Measurements from ENCODE around the gene C3orf20. TPM values are rescaled to one million over a fixed set of nuclear protein-coding genes. Genes with fewer than 3 reads are reported as not detected.

Gene C3orf20
- total RNA-seq, 1 donor from 2014 or later, result 0.13 TPM

DNA sequence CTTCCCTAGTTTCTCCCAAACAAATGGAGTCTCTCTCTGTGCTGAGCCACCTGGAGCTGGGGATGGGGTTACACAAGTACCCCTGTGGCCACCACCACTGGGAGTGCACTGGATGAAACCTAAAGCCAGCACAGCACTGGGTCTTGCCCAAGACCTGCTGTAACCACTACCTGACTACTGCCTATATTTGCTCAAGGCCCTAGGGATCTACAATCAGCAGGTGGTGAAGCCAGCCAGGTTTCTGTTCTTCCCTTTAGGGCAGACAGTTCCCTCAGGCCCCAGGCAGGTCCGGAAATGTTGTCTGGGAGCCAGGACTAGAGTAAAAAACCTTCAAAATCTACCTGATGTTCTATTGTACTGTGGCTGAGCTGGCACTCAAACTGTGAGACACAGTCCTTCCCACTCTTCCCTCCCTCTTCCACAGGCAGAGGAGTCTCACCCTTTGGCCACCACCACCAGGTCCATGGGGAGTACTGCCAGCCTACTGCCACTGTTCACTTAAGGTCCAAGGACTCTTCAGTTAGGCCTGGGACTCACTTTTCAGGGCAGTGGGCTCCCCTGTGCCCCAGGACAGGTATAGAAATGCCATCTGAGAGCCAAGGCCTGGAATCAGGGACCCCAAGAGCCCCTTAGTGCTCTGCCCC lies 23.8 kb downstream of the C3orf20 start:
- DNase-seq (ENCODE audit: low read depth), result no peak
- Histone ChIP-seq H3K27me3 (ENCODE audit: control insufficient read depth, insufficient read depth, low read length) (no peaks in the 10 kb centered on the region), H3K4me3 (ENCODE audit: low read depth, low read length) (no peak overlapping the region), H3K36me3 (ENCODE audit: control insufficient read depth, insufficient read depth, low read length) (no peaks in the 10 kb centered on the region)
- no peak for TF ChIP-seq CTCF (IDR thresholded peaks at IDR 0.05; ENCODE audit: insufficient read depth, low read length, poor library complexity, severe bottlenecking)

- Histone ChIP-seq H3K36me3 (ENCODE audit: control insufficient read depth, insufficient read depth, low read length) (no peaks in the 10 kb centered on the region), H3K27me3 (ENCODE audit: control insufficient read depth, insufficient read depth, low read length) (no peaks in the 10 kb centered on the region), H3K4me3 (ENCODE audit: low read depth, low read length) (no peak overlapping the region)
- DNase-seq (ENCODE audit: low read depth), result no peak
- TF ChIP-seq CTCF (IDR thresholded peaks at IDR 0.05; ENCODE audit: insufficient read depth, low read length, poor library complexity, severe bottlenecking), result no peak
Observed at GRCh38 chr3:14699643-14700042, 24.7 kb downstream of the C3orf20 start.

- Histone ChIP-seq H3K36me3 (ENCODE audit: control insufficient read depth, insufficient read depth, low read length) (no peaks in the 10 kb centered on the region), H3K4me3 (ENCODE audit: low read depth, low read length) (no peak overlapping the region), H3K27me3 (ENCODE audit: control insufficient read depth, insufficient read depth, low read length) (no peaks in the 10 kb centered on the region)
- no peak for DNase-seq (ENCODE audit: low read depth)
- TF ChIP-seq CTCF (IDR thresholded peaks at IDR 0.05; ENCODE audit: insufficient read depth, low read length, poor library complexity, severe bottlenecking), result no peak
Observed at GRCh38 chr3:14700891-14701290, 25.9 kb downstream of the C3orf20 start.

DNA sequence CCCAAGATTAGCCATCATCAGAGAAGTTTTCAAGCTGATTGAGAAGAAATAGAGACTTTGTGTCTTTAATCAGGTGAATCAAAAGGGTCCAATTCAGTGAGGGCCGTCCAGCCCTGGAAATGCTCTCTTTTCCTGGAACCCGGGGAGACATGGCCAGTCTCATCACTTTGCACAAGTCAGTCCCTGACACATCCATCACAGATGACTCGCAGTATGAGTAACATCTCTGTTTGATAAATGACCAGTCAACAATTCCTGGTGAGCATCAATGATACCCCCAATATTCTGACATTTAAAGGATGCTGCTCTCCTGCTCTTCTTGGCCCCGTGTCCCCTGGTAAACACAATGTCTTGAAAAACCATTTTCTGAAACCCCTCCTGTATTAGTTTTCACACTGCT lies 26.7 kb downstream of the C3orf20 start:
- no peak for TF ChIP-seq CTCF (IDR thresholded peaks at IDR 0.05; ENCODE audit: insufficient read depth, low read length, poor library complexity, severe bottlenecking)
- no peaks in the 10 kb centered on the region for H3K27me3 ChIP-seq (ENCODE audit: control insufficient read depth, insufficient read depth, low read length)
- H3K36me3 ChIP-seq (ENCODE audit: control insufficient read depth, insufficient read depth, low read length), result no peaks in the 10 kb centered on the region
- no peak for DNase-seq (ENCODE audit: low read depth)
- no peak overlapping the region for H3K4me3 ChIP-seq (ENCODE audit: low read depth, low read length)

GRCh38 chr3:14703128-14703750 lies 28.3 kb downstream of the C3orf20 start:
- no peak for TF ChIP-seq CTCF (IDR thresholded peaks at IDR 0.05; ENCODE audit: insufficient read depth, low read length, poor library complexity, severe bottlenecking)
- Histone ChIP-seq H3K27me3 (ENCODE audit: control insufficient read depth, insufficient read depth, low read length) (no peaks in the 10 kb centered on the region), H3K4me3 (ENCODE audit: low read depth, low read length) (no peak overlapping the region), H3K36me3 (ENCODE audit: control insufficient read depth, insufficient read depth, low read length) (no peaks in the 10 kb centered on the region)
- no peak for DNase-seq (ENCODE audit: low read depth)

DNA sequence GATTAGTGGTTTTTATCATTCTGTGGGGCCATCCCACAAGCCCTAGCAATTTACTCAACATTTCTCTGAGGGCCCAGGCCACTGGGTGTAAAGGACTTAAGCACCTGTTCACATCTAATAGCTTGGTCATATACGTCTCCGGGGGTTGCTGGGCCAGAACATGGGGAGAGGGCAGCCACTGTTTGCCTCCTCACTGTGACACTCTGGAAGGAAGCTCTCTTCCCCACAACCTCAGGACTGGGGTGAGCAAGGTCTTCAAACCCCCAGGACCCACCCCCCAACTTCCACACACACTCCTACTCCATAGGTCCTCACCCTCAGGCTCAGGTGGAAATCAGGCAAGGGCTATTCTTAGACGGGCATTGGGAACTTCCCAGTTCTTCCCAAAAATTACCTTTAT lies 28.9 kb downstream of the C3orf20 start:
- Histone ChIP-seq H3K27me3 (ENCODE audit: control insufficient read depth, insufficient read depth, low read length) (no peaks in the 10 kb centered on the region), H3K4me3 (ENCODE audit: low read depth, low read length) (no peak overlapping the region), H3K36me3 (ENCODE audit: control insufficient read depth, insufficient read depth, low read length) (no peaks in the 10 kb centered on the region)
- TF ChIP-seq CTCF (IDR thresholded peaks at IDR 0.05; ENCODE audit: insufficient read depth, low read length, poor library complexity, severe bottlenecking), result no peak
- no peak for DNase-seq (ENCODE audit: low read depth)

Data from kidney epithelial cell (primary cell).